GM21737 (cell line): ENCODE results near the gene IQSEC1.
"Not testable (repeated sequence)": the region's sequence is repeated elsewhere in the genome, so short reads cannot be mapped to it uniquely, and the experiment has no call there.

Experiments used
- ATAC-seq: cut with Tn5 transposase; IDR thresholded peaks from one replicate; pipeline ENCODE4 v1.9.1; 2021; ENCODE audit warnings: mild to moderate bottlenecking, moderate library complexity; ENCODE audit not compliant: unreplicated experiment

The IQSEC1 gene

DNA sequence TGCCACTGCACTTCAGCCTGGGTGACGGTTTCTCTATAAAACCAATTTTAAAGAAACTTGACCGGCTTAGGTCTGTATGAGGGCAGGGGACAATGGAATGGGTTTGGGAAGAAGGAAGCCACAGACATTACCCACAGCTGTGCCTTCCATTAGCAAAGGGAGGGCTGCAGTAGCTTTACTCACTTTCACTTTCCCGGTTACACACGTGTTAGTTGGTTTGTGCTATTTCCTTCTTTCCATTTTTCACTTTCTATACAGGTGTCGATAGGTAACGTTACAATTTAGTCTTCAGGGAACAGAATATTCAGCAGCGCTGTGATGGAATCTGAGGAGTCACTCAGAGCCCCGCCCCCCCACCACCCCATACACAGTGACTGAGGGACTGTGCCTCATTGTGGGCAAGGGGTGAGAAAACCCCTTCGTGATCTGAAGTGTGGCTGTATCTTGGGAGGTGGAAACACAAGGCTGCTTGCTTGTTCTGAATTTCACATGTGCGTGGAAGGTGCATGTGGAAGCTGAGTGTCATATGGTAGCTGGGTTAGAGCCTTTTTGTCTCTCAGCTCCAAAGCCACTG, 187.0 kb downstream of the IQSEC1 start:
- no peak for ATAC-seq

DNA sequence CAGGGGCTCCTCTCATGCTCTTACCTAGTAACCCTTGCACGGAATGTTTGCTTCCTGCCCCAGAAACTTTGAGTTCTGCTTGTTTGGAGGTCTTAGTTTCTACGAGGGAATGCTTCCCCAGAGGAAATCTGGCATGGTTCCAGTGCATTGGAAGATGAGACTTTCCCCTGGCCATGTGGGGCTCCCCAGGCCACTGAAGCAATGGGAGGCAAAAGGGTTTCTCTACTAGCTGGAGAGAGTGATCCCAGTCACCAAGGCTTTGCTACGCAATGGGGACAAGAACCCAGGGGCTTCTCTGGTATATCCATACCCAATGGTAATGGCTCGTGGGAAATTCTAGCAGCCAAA, 187.7 kb downstream of the IQSEC1 start:
- ATAC-seq = no peak

DNA sequence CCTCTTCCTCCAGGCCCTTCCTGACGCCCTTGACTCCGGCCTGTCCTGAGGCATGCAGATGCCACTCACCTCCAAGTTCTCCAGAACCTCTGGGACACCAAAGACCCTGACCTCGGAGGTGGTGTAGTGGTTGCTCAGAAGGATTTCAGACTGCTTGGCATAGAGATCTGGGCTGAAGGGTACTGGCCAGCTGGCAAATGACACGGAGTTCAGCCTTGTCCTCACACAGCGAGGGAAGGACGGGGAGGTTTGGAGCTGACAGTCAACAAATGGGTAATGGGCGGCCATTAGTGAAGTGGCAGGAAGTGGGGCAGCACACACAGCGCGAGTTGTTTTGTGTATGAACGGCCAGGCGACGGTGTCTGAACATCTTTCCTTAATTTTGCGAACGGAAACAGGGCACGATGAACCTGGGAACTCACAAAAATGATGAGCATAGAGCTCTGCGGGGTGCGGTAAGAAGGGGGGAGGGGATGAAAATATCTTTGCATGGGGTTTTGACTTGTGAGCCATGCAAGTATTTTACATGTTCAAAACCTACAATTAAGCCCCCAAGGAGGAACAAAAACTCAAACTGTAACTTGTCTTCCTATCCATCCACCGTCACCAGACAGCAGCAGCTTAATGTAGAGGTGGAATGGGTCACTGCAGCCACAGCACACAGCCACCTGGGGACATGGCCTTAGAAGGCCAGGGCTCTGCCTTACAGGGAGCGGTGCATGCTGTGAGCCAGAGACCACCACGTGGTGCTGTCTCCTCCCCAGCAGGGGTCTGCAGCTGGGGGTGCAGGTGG, 188.2 kb downstream of the IQSEC1 start:
- ATAC-seq = no peak

DNA sequence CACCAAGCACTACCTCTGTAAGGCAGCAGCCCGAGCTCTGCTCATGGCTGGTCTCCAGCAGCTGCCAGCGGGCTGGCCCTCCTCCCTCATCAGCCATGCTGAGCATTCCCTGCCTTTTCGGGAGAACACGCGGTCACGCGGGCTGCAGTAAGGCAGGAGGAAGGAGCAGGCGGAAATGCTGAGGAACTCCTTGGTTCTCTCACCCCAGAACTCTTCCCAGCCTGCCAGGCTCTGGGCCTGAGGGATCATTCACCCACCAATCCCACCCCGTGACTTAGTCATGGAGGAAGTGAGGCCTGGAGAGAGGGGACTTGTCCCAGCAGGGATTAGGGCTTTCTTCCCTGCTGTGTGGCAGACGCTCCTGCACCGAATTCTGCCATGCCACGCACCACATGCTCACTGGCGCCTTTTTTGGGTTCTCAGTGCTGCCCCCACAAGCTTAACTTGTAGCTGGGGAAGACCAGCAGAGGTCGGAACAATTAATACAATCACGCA, 189.0 kb downstream of the IQSEC1 start:
- no peak for ATAC-seq

DNA sequence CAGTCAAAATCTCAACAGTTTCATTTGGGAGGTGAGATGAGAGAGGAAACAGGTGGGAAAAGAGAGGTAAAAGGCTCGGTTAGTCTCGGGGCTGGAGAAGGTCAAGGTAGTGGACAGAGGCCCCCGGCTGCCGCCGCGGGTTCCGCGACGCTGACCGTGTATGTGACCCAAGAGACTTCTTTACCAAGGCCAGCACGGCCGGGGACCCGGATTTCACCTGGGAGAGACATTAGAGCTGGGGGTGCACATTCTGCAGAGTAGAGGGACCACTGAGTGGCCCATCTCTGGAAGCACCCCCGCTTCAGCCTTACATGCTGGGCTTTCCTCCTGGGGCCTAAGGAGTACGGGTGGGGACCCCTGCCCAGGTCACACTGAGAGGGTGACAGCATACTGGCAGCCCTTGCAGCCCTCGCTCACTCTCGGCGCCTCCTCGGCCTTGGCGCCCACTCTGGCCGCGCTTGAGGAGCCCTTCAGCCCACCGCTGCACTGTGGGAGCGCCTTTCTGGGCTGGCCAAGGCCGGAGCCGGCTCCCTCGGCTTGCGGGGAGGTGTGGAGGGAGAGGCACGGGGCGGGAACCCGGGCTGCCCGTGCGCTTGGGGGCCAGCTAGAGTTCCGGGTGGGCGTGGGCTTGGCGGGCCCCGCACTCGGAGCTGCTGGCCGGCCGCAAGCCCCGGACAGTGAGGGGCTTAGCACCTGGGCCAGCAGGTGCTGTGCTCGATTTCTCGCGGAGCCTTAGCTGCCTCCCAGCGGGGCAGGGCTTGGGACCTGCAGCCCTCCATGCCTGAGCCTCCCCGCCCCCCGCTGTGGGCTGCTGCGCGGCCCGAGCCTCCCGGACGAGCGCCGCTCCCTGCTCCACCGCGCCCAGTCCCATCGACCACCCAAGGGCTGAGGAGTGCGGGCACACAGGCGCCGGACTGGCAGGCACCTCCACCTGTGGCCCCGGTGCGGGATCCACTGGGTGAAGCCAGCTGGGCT, 190.6 kb downstream of the IQSEC1 start:
- ATAC-seq = no peak

DNA sequence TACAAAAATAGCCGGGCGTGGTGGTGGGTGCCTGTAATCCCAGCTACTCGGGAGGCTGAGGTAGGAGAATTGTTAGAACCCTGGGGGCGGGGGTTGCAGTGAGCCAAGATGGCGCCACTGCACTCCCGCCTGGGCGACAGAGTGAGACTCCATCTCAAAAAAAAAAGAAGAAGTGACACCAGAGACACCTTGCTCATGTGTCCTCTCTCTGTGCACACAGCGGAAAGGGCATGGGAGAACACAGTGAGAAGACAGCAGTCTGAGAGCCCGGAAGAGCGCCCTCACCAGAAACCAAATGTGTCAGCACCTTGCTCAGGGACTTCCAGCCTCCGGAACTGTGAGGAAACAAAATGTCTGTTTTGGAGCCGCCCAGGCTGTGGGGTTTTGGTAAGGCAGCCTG, 191.4 kb downstream of the IQSEC1 start:
- peak; percentile 61 for ATAC-seq

DNA sequence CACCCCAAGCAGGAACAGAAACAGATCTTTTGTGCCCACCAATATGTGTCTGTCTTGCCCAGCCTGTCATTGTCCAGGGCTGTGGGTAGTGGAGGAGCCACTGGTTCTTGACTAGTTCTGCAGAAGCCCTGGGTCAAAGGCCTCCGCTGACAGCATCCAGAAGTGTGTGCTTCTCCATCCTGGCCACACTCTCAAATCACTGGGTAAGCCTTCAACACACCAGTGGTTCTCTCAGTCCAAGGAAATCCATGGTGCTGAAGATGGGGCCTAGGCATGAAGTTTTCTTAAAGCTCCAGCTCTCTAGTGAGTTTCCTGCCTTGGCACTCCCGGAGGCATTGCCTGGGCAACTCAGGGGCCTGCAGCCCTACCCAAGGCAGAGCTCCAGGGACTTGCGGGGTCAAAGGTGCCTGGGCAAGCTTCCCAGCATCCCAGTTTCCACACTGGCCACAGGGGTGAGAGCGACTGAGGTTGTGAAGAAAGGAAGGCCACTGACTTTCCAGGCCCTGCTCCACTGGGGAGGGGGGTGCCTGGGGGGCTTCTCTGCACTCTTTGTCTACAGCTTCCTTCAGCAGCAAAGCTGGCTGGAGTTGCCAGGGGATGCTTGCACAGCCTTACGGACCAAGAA, 193.9 kb downstream of the IQSEC1 start:
- ATAC-seq = no peak

DNA sequence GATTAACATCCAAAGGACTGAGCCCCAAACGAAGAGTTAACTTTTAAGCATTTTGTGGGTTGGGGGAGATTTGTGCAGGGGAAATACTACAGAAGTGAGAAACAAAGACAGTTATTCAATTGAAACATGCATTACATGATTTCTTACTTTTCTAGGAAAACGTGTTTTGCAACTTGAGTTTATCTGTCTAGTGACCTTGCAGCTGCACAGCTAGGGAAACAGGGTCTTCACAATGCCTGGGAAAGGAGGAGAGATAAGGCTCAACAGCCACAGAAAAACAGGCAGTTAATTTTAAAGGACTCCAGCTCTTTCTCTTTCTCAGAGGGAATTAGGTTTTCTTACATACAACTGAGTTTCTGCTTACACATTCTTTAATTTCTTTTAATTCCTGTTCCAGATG, 194.5 kb downstream of the IQSEC1 start:
- not testable (repeated sequence) for ATAC-seq

DNA sequence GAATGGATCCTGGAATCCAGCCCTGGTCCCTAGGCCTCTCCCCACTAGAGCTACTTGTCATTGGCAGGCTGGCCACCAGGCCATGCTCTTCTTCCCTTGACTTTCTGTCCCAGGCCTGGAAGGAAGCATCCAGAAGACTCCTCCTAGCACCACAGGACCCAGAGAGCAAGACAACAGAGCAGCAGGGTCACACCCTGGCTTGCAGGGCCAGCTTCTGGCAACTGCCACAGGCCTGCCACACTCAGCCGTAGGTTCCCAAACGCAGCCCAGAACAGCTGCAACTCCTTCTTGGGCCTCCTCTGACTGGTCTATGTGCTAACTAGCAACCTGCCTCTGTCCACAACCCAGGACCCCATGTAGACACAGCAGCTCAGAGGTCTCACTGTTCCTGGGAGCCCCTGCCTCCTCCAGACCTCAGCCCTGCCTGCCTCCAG, 195.1 kb downstream of the IQSEC1 start:
- no peak for ATAC-seq

DNA sequence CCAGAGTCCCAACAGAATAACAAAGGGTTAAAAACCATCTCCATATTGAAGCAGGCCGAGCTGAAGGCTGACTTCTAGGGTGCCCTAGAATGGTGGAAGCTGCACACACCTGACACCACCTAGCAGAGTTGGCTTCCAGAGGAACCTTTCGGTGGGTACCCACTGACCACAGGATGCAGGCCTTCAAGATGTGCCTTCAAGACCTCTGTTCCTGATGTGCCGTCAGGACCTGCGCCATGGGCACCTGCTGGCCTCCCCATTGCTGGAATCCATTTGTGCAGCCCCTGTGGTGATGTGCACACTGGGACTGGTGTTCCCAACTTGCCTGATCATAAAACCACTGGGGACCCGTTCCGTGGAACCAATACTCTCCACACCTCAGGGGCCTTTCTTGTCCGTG, 196.2 kb downstream of the IQSEC1 start:
- no peak for ATAC-seq

DNA sequence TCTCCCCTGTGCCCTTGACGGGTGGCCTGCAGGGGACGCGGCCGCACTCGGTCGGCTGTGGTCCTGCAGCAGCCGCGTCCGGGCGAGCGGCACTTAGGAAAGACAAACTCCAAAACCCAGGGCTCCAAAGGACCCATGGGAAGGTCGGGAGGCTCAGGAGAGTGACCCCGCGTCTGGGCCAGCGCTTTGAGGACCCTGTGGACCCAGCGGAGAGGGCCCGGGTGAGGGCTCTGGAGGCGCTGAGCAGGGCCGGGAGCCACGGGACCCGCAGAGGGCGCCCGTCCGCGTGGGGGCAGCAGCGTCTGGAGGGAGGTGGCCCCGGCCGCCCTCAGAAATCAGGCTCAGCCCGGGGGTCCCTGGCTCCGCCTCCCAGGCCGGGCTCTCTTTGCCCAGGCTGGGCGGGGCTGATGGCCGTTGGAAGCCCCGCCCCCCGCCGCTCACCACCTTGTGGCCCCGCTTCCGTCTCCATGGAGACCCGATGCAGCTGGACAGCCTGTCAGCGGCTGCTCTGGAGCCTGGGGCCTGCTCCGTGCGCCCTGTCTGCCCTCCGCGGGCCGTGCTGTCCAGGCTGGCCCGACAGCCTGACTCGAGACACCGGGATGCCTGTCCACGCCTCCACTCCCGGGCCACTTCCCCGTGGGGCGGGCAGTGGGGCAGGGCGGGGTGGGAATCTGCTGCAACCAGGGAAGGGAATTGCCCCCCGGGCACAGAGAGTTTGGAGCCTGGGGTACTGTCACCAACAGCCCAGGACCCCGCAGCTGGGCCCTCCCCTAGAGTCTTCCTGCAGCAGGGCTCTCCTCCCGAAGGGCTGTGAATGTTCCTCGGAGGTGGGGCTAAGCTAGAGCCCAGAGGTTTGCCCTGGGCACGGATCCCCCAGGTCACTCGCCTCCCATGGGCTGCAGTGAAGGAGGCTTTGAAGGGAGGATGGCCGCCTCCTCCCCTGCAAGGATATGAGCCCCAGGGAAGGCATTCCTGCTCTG, 197.1 kb downstream of the IQSEC1 start:
- ATAC-seq = no peak

DNA sequence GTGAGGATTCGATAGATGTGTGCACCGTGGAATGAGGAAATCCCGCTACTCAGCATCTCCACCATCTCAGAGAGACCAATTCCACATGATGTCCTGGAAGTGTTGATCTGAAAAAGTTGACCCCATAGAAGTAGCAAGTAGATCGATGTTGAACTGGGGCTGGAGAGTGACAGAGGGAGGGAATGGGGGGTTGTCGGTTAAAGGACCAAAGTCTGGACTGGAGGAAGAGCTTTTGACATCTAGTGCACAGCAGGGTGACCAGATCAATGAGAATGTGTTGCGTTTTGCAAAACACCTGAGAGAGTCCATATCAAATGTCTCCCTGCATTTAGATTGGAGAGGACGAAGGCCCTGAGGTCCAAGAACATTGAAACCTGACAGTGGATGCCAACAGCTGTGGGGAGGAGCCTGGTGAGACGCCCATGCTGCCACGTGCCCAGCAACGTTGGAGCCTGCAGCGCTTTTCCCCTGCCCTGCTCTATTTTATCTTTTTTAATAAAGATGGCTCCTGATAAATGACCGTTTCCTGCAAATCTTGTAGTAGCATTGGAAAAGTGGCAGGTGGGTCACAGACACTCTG, 201.7 kb downstream of the IQSEC1 start:
- no peak for ATAC-seq

DNA sequence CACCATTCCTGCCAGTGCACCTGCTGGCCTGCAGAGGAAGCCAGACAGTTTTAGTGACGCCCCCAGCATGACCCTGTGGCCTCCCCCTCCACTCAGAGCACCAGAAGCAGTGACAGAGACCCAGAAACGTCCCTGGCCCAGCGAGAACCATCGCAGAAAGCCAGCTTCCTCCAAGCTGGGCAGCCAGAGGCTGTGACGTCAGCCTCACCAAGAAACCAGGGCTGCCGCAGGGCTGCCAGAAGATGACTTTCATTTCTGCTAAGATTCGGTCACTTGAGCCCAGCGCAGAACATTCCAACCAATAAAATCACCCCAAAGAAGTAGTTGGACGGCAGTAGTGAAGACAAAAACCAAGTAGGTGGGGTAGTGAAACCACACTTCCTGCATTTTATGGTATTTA, 202.3 kb downstream of the IQSEC1 start:
- ATAC-seq = no peak

DNA sequence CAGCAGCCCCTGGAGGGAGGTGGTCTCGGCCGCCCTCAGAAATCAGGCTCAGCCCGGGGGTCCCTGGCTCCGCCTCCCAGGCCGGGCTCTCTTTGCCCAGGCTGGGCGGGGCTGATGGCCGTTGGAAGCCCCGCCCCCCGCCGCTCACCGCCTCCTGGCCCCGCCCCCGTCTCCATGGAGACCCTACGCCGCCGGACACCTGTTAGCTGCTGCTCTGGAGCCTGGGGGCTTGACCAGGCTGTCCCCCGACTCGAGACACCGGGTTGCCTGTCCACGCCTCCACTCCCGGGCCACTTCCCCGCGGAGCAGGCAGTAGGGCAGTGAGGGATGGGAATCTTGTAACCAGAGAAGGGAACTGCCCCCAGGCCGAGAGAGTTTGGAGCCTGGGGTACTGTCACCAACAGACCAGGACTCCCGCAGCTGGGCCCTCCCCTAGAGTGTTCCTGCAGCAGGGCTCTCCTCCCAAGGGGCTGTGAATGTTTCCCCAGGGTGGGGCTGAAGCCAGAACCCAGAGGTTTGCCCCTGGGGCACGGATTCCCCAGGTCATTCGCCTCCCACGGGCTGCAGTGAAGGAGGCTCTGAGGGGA, 204.1 kb downstream of the IQSEC1 start:
- peak; percentile 46 for ATAC-seq

DNA sequence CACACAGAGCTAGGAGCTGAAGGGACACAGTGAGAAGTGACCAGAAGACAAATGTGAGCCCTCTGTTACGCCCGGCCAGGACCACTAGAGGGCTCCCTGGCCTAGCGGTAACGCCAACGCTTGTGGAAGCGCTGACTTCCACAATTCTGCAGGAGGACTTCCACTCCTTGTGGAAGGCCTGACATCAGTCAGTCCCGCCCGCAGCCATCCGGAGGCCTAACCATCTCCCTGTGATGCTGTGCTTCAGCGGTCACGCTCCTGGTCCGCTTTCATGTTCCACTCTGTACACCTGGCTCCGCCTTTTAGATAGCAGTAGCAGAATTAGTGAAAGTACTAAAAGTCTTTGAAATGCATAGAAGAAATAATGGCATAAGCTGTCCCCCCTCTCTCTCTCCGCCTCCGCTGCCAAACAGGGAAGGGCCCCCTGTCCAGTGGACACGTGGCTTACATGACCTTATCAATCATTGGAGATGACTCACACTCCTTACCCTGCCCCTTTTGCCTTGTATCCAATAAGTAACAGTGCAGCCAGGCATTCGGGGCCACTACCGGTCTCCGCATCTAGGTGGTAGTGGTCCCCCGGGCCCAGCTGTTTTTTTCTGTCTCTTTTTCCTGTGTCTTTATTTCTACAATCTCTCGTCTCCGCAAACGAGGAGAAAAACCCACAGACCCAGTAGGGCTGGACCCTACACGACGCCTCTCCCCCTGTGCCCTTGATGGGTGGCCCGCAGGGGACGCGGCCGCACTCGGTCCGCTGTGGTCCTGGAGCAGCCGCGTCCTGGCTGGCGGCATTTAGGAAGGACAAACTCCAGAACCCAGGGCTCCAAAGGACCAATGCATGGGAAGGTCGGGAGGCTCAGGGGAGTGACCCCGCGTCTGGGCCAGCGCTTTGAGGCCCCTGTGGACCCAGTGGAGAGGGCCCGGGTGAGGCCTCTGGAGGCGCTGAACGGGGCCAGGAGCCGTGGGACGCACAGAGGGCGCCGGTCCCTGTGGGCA, 204.9 kb downstream of the IQSEC1 start:
- peak; percentile 9 for ATAC-seq

DNA sequence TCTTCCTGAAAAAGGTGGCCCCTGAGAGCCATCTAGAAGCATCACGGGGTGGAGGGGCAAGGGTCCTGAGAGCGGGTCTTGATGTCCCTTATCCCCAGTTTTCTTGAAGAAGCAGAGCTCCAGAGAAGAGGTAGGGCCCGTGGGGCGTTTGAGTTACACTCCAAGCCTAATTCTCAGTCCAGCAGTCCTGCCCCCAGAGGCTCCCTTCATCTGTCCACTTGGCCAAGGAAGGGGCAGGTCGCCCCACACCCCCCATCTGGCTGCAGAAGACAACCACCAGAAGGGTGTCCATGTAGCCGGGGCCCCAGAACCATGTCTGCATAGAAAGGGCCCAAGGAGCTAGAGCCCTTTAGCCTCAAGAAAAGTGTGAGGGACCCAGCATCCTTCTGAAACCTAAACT, 206.4 kb downstream of the IQSEC1 start:
- no peak for ATAC-seq

DNA sequence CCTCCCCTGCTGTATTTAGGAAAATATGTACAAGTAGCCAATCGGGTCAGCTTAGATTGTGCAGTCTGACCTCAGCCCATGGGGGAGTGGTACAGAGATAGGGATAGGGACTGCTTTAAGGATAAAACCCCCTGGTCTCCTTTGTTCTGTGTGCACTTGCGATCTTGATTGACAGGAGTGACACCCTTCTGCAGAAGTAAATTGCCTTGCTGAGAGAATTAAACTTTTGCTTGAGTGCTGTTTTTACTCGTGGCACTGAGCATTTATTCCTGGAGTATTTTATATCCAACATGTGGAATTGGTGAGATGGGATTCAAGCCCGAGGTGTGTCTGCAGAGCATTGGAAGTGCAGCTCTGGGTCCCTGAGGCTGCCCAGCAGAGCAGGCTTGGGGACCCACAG, 208.0 kb downstream of the IQSEC1 start:
- ATAC-seq = no peak

DNA sequence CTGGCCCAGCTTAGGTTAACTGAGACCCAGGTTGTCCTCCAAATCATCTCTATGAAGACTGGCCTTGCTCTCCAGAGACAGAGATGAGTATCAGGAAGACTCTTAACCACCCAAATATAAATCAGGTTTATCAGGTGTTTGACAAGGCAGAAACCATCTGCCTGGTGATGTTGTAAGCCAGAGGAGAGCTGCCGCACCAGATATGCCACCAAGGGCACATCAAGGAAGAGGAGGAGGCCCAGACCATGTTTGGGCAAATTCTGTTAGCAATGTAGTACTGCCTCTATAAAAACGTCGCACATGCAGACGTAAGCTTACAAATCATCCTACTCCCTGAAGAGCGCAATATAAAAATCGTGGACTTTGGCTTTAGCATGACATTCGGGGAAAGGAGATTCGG, 210.8 kb downstream of the IQSEC1 start:
- no peak for ATAC-seq
